ENCODE measurements around the gene PLSCR2.

- TF ChIP-seq CTCF (IDR thresholded peaks at IDR 0.05; ENCODE audit: low read depth, low read length) (no peak), EZH2phosphoT487 (IDR thresholded peaks at IDR 0.05; ENCODE audit: low read depth) (no peak)
Measured at GRCh38 chr3:146471012-146471411, 1.7 kb upstream of the PLSCR2 start.
